Epidermal melanocyte (primary cell): Measurements from ENCODE around the gene FSD2.
A peak's percentile ranks its signal among the peaks of the same experiment; 100 is the strongest.
"Not testable (repeated sequence)": the region's sequence is repeated elsewhere in the genome, so short reads cannot be mapped to it uniquely, and the experiment has no call there.

Experiments
- DNase-seq: peaks from one replicate; pipeline ENCODE4 v3.0.0; 2011; ENCODE audit warnings: low spot score; ENCODE audit not compliant: insufficient read length

FSD2 gene

GRCh38 chr15:82793737-82794136 lies 12.1 kb downstream of the FSD2 start:
- no peak for DNase-seq

GRCh38 chr15:82792068-82792467 lies 13.8 kb downstream of the FSD2 start:
- DNase-seq = no peak

GRCh38 chr15:82790321-82790720 lies 15.5 kb downstream of the FSD2 start:
- DNase-seq = no peak

GRCh38 chr15:82789491-82789890 lies 16.4 kb downstream of the FSD2 start:
- no peak for DNase-seq

- DNase-seq = no peak
Measured at GRCh38 chr15:82788496-82788895, 17.4 kb downstream of the FSD2 start.

- no peak for DNase-seq
Measured at GRCh38 chr15:82781349-82781748, 24.5 kb downstream of the FSD2 start.

- no peak for DNase-seq
Measured at GRCh38 chr15:82778755-82779154, 27.1 kb downstream of the FSD2 start.

- DNase-seq = no peak
Measured at GRCh38 chr15:82774496-82774895, 31.4 kb downstream of the FSD2 start.

- DNase-seq = no peak
Measured at GRCh38 chr15:82771789-82772607, 33.9 kb downstream of the FSD2 start.

GRCh38 chr15:82768414-82769054 lies 37.3 kb downstream of the FSD2 start:
- no peak for DNase-seq

- no peak for DNase-seq
Measured at GRCh38 chr15:82767163-82767829, 38.6 kb downstream of the FSD2 start.

- DNase-seq = not testable (repeated sequence)
Measured at GRCh38 chr15:82766201-82766600, 39.7 kb downstream of the FSD2 start.

- DNase-seq = no peak
Measured at GRCh38 chr15:82764740-82765139, 41.1 kb downstream of the FSD2 start.

- DNase-seq = no peak
Measured at GRCh38 chr15:82764117-82764490, 41.8 kb downstream of the FSD2 start.

- DNase-seq = no peak
Measured at GRCh38 chr15:82763361-82764116, 42.3 kb downstream of the FSD2 start.

- DNase-seq = no peak
Measured at GRCh38 chr15:82751308-82751707, 54.6 kb downstream of the FSD2 start.

GRCh38 chr15:82750831-82751180 lies 55.1 kb downstream of the FSD2 start:
- no peak for DNase-seq

GRCh38 chr15:82749951-82750830 lies 55.7 kb downstream of the FSD2 start:
- DNase-seq = peak; percentile 89

GRCh38 chr15:82748315-82748714 lies 57.6 kb downstream of the FSD2 start:
- DNase-seq = no peak

- no peak for DNase-seq
Measured at GRCh38 chr15:82743810-82744209, 62.1 kb downstream of the FSD2 start.

- DNase-seq = no peak
Measured at GRCh38 chr15:82742134-82742533, 63.7 kb downstream of the FSD2 start.
